Liver (tissue), 9 donors: ENCODE measurements around the gene NCAPH2. TPM values are rescaled to one million over a fixed set of nuclear protein-coding genes. Genes with fewer than 3 reads are reported as not detected.

Source experiments
- DNase-seq: peaks from one replicate; pipeline ENCODE4 v3.0.0-alpha.2; 2017; ENCODE audit warnings: low spot score
- H3K27ac ChIP-seq, 2 donors: one replicate each; pipeline ENCODE4 v1.7.0; 2013; ENCODE audit warnings: inconsistent platforms in 2 of 2, low read length in 2 of 2, control low read depth in 1 of 2, low read depth in 1 of 2, mild to moderate bottlenecking in 1 of 2
- H3K27me3 ChIP-seq, 4 donors: one replicate each; pipeline versions ENCODE4 v1.6.1 to v1.7.0; 2013; ENCODE audit warnings: low read length in 3 of 4, inconsistent platforms in 1 of 4, mild to moderate bottlenecking in 1 of 4, moderate library complexity in 1 of 4; ENCODE audit not compliant: control insufficient read depth in 4 of 4, insufficient read depth in 4 of 4
- H3K36me3 ChIP-seq, 4 donors: one replicate each; pipeline versions ENCODE4 v1.6.1 to v1.7.0; 2013; ENCODE audit warnings: low read length in 3 of 4, mild to moderate bottlenecking in 3 of 4, low read depth in 1 of 4, moderate library complexity in 1 of 4; ENCODE audit not compliant: control insufficient read depth in 4 of 4, insufficient read depth in 3 of 4
- H3K4me1 ChIP-seq, 4 donors: one replicate each; pipeline versions ENCODE4 v1.6.1 to v1.7.0; 2013; ENCODE audit warnings: low read length in 3 of 4, mild to moderate bottlenecking in 3 of 4, moderate library complexity in 1 of 4; ENCODE audit not compliant: control insufficient read depth in 4 of 4, insufficient read depth in 4 of 4
- H3K4me3 ChIP-seq, 3 donors: one replicate each; pipeline versions ENCODE4 v1.6.1 to v1.7.0; 2013; ENCODE audit warnings: low read length in 3 of 3, control low read depth in 1 of 3, low read depth in 1 of 3, mild to moderate bottlenecking in 1 of 3
- H3K9ac ChIP-seq, 2 donors: one replicate each; pipeline ENCODE4 v1.7.0; 2013; ENCODE audit warnings: low read length in 2 of 2, mild to moderate bottlenecking in 2 of 2, moderate library complexity in 2 of 2, control low read depth in 1 of 2, low read depth in 1 of 2
- H3K9me3 ChIP-seq, 4 donors: one replicate each; pipeline versions ENCODE4 v1.6.1 to v1.7.0; 2013; ENCODE audit warnings: low read length in 3 of 4; ENCODE audit not compliant: control insufficient read depth in 4 of 4
- EGR1 ChIP-seq, 2 donors: IDR thresholded peaks; 2 replicates each; pipeline ENCODE4 v1.6.1; 2016 to 2018; ENCODE audit warnings: antibody characterized with exemption in 2 of 2, low read depth in 2 of 2
- FOXA1 ChIP-seq: IDR thresholded peaks from 2 replicates; pipeline ENCODE4 v1.6.1; 2016; ENCODE audit warnings: antibody characterized with exemption
- FOXA2 ChIP-seq: IDR thresholded peaks from 2 replicates; pipeline ENCODE4 v1.6.1; 2016; ENCODE audit warnings: antibody characterized with exemption
- GABPA ChIP-seq, 2 donors: IDR thresholded peaks in 1 of 2; conservative IDR thresholded peaks in 1 of 2; 2 replicates each; pipeline ENCODE4 v1.6.1; 2016; ENCODE audit warnings: antibody characterized with exemption in 2 of 2, mild to moderate bottlenecking in 1 of 2, moderate library complexity in 1 of 2
- HNF4A ChIP-seq, 2 donors: conservative IDR thresholded peaks; 2 replicates each; pipeline ENCODE4 v1.6.1; 2016; ENCODE audit warnings: antibody characterized with exemption in 2 of 2, mild to moderate bottlenecking in 2 of 2
- HNF4G ChIP-seq: IDR thresholded peaks from 2 replicates; pipeline ENCODE4 v1.6.1; 2016; ENCODE audit warnings: antibody characterized with exemption
- JUND ChIP-seq, 2 donors: IDR thresholded peaks; 2 replicates each; pipeline ENCODE4 v1.6.1; 2016; ENCODE audit warnings: antibody characterized with exemption in 2 of 2
- NR2F2 ChIP-seq: IDR thresholded peaks from 2 replicates; pipeline ENCODE4 v1.6.1; 2016; ENCODE audit warnings: antibody characterized with exemption
- RAD21 ChIP-seq, 2 donors: IDR thresholded peaks; 2 replicates each; pipeline ENCODE4 v1.6.1; 2016; ENCODE audit warnings: antibody characterized with exemption in 2 of 2, mild to moderate bottlenecking in 2 of 2
- RXRA ChIP-seq, 2 donors: IDR thresholded peaks; 2 replicates each; pipeline ENCODE4 v1.6.1; 2017 to 2018; ENCODE audit warnings: antibody characterized with exemption in 2 of 2, mild to moderate bottlenecking in 1 of 2
- SP1 ChIP-seq: IDR thresholded peaks from 2 replicates; pipeline ENCODE4 v1.6.1; 2018; ENCODE audit warnings: antibody characterized with exemption, mild to moderate bottlenecking
- TAF1 ChIP-seq: conservative IDR thresholded peaks from 2 replicates; pipeline ENCODE4 v1.6.1; 2016; ENCODE audit warnings: antibody characterized with exemption, mild to moderate bottlenecking
- YY1 ChIP-seq: IDR thresholded peaks from 2 replicates; pipeline ENCODE4 v1.6.1; 2016; ENCODE audit warnings: antibody characterized with exemption, mild to moderate bottlenecking
- WGBS: extraction: QIAGEN DNeasy Blood & Tissue Kit; methylation state at CpG from one replicate; pipeline ENCODE4 v1.1.7; 2013; 5-methylcytosine and 5-hydroxymethylcytosine counted together
- polyA plus RNA-seq, 2 donors: library from polyadenylated mRNA; stranded (reverse) in 1 of 2; unstranded in 1 of 2; fragments of 200-250 nt in 1 of 2; fragments of >200 nt in 1 of 2; fragmentation: Nextera tagmentation in 1 of 2; extraction: Ambion mirVana in 1 of 2; gene quantifications; one replicate each; pipeline versions ENCODE4 v1.2.1 to v1.2.3, GENCODE V29; 2013 to 2015
- total RNA-seq, 2 donors: library from RNA; depleted of rRNA; stranded (reverse); fragments of >200 nt; gene quantifications; one replicate each; pipeline ENCODE4 v1.2.3, GENCODE V29; 2014
- TF ChIP-seq, protein P1 (sequence below): fragments of 150-350 bp; IDR thresholded peaks from 2 replicates; pipeline ENCODE4 v1.5.1; 2017; ENCODE audit warnings: improper control_type of control experiment, low read depth, low read length; ENCODE audit not compliant: missing input control
- TF ChIP-seq, protein P2 (sequence below): IDR thresholded peaks from 2 replicates; pipeline ENCODE4 v1.6.1; 2016; ENCODE audit warnings: antibody characterized with exemption, mild to moderate bottlenecking
- TF ChIP-seq, protein P3 (sequence below): IDR thresholded peaks from 2 replicates; pipeline ENCODE4 v1.6.1; 2016; ENCODE audit warnings: antibody characterized with exemption
- TF ChIP-seq, protein P4 (sequence below): IDR thresholded peaks from 2 replicates; pipeline ENCODE4 v1.6.1; 2016; ENCODE audit warnings: antibody characterized with exemption
- TF ChIP-seq, protein P5 (sequence below): IDR thresholded peaks from 2 replicates; pipeline ENCODE4 v1.6.1; 2016; ENCODE audit warnings: antibody characterized with exemption
- donor health status: healthy.
- donor health status: healthy.
- donor health status: healthy.
- donor health status: healthy.
- donor health status: healthy.

NCAPH2 gene
- total and polyA plus RNA-seq, 4 donors: 12.0 to 30.8 (median 13.9) TPM

DNA sequence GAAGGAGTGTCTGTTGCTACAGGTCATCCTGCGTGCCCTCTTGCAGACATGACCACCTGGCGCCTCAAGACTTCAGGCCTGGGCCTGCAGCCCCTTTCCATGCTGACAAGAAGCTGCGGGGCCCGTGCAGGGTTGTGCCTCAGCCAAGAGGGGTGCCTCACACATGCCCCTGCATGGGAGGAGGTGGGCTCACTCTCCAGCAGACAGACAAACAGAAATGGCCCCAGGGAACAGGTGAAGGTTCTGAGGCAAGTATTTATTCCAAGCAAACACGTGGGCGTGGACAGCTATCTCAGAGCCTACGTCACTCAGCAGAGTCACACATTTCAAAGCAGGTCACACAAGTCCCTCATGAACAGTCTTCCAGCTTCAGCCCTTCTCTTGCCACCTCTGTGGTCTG is 60.6 kb downstream of the NCAPH2 start:
- no peaks in the 10 kb centered on the region for H3K27me3 ChIP-seq
- H3K36me3 ChIP-seq: peaks cover 0 to 17% (median 0%) of the 10 kb centered on the region in 4 donors
- H3K27ac ChIP-seq: peak overlapping the region; percentile 96 to 97
- H3K4me3 ChIP-seq: no peak overlapping the region
- no peak for DNase-seq
- H3K4me1 ChIP-seq: peaks cover 12 to 43% (median 25%) of the 10 kb centered on the region in 4 donors
- whole genome bisulfite sequencing: 47% methylated on average over 7 of the region's 7 CpGs
- H3K9me3 ChIP-seq: no peaks in the 10 kb centered on the region
- H3K9ac ChIP-seq: peak overlapping the region in 1 of 2 donors; percentile 1
- TF ChIP-seq EGR1 (IDR thresholded peaks at IDR 0.05; ENCODE audit: low read depth in 2 of 2): peak; percentile 91
- TF ChIP-seq, protein P1, sequence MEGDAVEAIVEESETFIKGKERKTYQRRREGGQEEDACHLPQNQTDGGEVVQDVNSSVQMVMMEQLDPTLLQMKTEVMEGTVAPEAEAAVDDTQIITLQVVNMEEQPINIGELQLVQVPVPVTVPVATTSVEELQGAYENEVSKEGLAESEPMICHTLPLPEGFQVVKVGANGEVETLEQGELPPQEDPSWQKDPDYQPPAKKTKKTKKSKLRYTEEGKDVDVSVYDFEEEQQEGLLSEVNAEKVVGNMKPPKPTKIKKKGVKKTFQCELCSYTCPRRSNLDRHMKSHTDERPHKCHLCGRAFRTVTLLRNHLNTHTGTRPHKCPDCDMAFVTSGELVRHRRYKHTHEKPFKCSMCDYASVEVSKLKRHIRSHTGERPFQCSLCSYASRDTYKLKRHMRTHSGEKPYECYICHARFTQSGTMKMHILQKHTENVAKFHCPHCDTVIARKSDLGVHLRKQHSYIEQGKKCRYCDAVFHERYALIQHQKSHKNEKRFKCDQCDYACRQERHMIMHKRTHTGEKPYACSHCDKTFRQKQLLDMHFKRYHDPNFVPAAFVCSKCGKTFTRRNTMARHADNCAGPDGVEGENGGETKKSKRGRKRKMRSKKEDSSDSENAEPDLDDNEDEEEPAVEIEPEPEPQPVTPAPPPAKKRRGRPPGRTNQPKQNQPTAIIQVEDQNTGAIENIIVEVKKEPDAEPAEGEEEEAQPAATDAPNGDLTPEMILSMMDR: no peak
- TF ChIP-seq, protein P2, sequence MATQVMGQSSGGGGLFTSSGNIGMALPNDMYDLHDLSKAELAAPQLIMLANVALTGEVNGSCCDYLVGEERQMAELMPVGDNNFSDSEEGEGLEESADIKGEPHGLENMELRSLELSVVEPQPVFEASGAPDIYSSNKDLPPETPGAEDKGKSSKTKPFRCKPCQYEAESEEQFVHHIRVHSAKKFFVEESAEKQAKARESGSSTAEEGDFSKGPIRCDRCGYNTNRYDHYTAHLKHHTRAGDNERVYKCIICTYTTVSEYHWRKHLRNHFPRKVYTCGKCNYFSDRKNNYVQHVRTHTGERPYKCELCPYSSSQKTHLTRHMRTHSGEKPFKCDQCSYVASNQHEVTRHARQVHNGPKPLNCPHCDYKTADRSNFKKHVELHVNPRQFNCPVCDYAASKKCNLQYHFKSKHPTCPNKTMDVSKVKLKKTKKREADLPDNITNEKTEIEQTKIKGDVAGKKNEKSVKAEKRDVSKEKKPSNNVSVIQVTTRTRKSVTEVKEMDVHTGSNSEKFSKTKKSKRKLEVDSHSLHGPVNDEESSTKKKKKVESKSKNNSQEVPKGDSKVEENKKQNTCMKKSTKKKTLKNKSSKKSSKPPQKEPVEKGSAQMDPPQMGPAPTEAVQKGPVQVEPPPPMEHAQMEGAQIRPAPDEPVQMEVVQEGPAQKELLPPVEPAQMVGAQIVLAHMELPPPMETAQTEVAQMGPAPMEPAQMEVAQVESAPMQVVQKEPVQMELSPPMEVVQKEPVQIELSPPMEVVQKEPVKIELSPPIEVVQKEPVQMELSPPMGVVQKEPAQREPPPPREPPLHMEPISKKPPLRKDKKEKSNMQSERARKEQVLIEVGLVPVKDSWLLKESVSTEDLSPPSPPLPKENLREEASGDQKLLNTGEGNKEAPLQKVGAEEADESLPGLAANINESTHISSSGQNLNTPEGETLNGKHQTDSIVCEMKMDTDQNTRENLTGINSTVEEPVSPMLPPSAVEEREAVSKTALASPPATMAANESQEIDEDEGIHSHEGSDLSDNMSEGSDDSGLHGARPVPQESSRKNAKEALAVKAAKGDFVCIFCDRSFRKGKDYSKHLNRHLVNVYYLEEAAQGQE: peak; percentile 89
- no peak for TF ChIP-seq GABPA (IDR thresholded peaks at IDR 0.05 in 1 of 2, conservative IDR thresholded peaks at IDR 0.05 in 1 of 2)
- TF ChIP-seq HNF4G: no peak
- TF ChIP-seq SP1: no peak
- TF ChIP-seq FOXA1: peak; percentile 12
- TF ChIP-seq FOXA2: no peak
- TF ChIP-seq, protein P3, sequence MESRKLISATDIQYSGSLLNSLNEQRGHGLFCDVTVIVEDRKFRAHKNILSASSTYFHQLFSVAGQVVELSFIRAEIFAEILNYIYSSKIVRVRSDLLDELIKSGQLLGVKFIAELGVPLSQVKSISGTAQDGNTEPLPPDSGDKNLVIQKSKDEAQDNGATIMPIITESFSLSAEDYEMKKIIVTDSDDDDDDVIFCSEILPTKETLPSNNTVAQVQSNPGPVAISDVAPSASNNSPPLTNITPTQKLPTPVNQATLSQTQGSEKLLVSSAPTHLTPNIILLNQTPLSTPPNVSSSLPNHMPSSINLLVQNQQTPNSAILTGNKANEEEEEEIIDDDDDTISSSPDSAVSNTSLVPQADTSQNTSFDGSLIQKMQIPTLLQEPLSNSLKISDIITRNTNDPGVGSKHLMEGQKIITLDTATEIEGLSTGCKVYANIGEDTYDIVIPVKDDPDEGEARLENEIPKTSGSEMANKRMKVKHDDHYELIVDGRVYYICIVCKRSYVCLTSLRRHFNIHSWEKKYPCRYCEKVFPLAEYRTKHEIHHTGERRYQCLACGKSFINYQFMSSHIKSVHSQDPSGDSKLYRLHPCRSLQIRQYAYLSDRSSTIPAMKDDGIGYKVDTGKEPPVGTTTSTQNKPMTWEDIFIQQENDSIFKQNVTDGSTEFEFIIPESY: no peak
- TF ChIP-seq JUND (IDR thresholded peaks at IDR 0.05): peak in 1 of 2 donors; percentile 16
- peak; percentile 79 for TF ChIP-seq YY1
- TF ChIP-seq HNF4A (conservative IDR thresholded peaks at IDR 0.05): no peak
- TF ChIP-seq RXRA (IDR thresholded peaks at IDR 0.05): no peak
- no peak for TF ChIP-seq RAD21 (IDR thresholded peaks at IDR 0.05)
- TF ChIP-seq, protein P4, sequence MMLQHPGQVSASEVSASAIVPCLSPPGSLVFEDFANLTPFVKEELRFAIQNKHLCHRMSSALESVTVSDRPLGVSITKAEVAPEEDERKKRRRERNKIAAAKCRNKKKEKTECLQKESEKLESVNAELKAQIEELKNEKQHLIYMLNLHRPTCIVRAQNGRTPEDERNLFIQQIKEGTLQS: no peak
- no peak for TF ChIP-seq NR2F2
- TF ChIP-seq TAF1: no peak
- TF ChIP-seq, protein P5, sequence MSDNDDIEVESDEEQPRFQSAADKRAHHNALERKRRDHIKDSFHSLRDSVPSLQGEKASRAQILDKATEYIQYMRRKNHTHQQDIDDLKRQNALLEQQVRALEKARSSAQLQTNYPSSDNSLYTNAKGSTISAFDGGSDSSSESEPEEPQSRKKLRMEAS: no peak
